Measurements from ENCODE around the gene TRAF7.

- TF ChIP-seq CTCF (IDR thresholded peaks at IDR 0.05) (no peak), POLR2A (IDR thresholded peaks at IDR 0.05) (no peak)
Observed at GRCh38 chr16:2180461-2180860, 24.9 kb downstream of the TRAF7 start.

Measured in body of pancreas (tissue), 4 donors.